GM12878 (cell line): ENCODE results near the gene SLC6A17. TPM values are rescaled to one million over a fixed set of nuclear protein-coding genes. Genes with fewer than 3 reads are reported as not detected.

ENCODE experiments used
- ATAC-seq: fragments of 200-7000 bp; cut with Tn5 transposase; 3 replicates; pipeline ENCODE4 v1.9.1; 2020; ENCODE audit warnings: mild to moderate bottlenecking, moderate library complexity
- BruUV-seq: library from RNA; stranded (reverse); fragments of 400-500 nt; replicated peaks from 2 replicates; lab custom pipeline; 2021; lab: Mats Ljungman, UMichigan
- CTCF ChIA-PET: fragments of 300-600 bp; sonication (Branson Sonifier 250); formaldehyde crosslinking; extraction: SDS; loops from one replicate; lab custom pipeline; 2021; ENCODE audit warnings: inconsistent platforms; lab: Yijun Ruan, JAX
- POLR2A ChIA-PET: fragments of 350-600 bp; formaldehyde crosslinking; extraction: SDS; loops from one replicate; lab custom pipeline; 2021; ENCODE audit warnings: inconsistent platforms; lab: Charles Lee
- RAD21 ChIA-PET: fragments of 300-600 bp; sonication (Branson Sonifier 250); formaldehyde crosslinking; loops from one replicate; lab custom pipeline; 2023; ENCODE audit warnings: antibody characterized with exemption; ENCODE audit not compliant: unreplicated experiment; lab: Charles Lee
- SMC1A ChIA-PET: fragments of 300-600 bp; sonication (Branson Sonifier 250); formaldehyde crosslinking; loops from one replicate; lab custom pipeline; 2023; ENCODE audit not compliant: unreplicated experiment, uncharacterized antibody; lab: Charles Lee
- DNase-seq: peaks from one replicate; pipeline ENCODE4 v3.0.0-alpha.2; 2011; ENCODE audit warnings: low read depth, low spot score
- FAIRE-seq: peaks from 3 replicates; lab custom pipeline; 2011; peaks lifted over from hg19 to GRCh38; lab: Jason Lieb, UNC
- H2AFZ ChIP-seq: 2 replicates; pipeline ENCODE4 v1.6.0; 2011; ENCODE audit warnings: low read depth, low read length, control low read depth; ENCODE audit not compliant: control insufficient read depth
- H3K27ac ChIP-seq: 2 replicates; pipeline ENCODE4 v1.5.1; 2011; ENCODE audit warnings: control low read depth; ENCODE audit not compliant: control insufficient read depth, insufficient read depth
- H3K27me3 ChIP-seq, 2 experiments: replicated peaks in 1 of 2; 2 replicates each; pipeline versions ENCODE4 v1.6.0 to v1.6.1; 2011; ENCODE audit warnings: low read length in 1 of 2; ENCODE audit not compliant: control insufficient read depth in 2 of 2, insufficient read depth in 2 of 2
- H3K36me3 ChIP-seq, 2 experiments: 2 replicates each; pipeline ENCODE4 v1.5.1; 2011; ENCODE audit warnings: low read length in 1 of 2; ENCODE audit not compliant: control insufficient read depth in 2 of 2, insufficient read depth in 2 of 2
- H3K4me1 ChIP-seq: 2 replicates; pipeline ENCODE4 v1.6.1; 2011; ENCODE audit warnings: mild to moderate bottlenecking, low read length, moderate library complexity, mixed read lengths; ENCODE audit not compliant: control insufficient read depth, insufficient read depth
- H3K4me2 ChIP-seq: 2 replicates; pipeline ENCODE4 v1.6.0; 2011; ENCODE audit warnings: control low read depth; ENCODE audit not compliant: control insufficient read depth, insufficient read depth
- H3K4me3 ChIP-seq: fragments of 200-600 bp; sonication (generic); 2 replicates; pipeline ENCODE4 v1.5.1; 2016
- H3K79me2 ChIP-seq: 2 replicates; pipeline ENCODE4 v1.6.0; 2011; ENCODE audit warnings: low read length; ENCODE audit not compliant: control insufficient read depth, insufficient read depth
- H3K9ac ChIP-seq: 2 replicates; pipeline ENCODE4 v1.8.0; 2011; ENCODE audit warnings: low read length, control low read depth, mixed read lengths; ENCODE audit not compliant: control insufficient read depth, insufficient read depth
- H3K9me3 ChIP-seq: replicated peaks from 3 replicates; pipeline ENCODE4 v1.5.1; 2011; ENCODE audit warnings: mild to moderate bottlenecking, low read length; ENCODE audit not compliant: control insufficient read depth, insufficient read depth
- H4K20me1 ChIP-seq: 2 replicates; pipeline ENCODE4 v1.6.0; 2011; ENCODE audit not compliant: control insufficient read depth, insufficient read depth
- BRCA1 ChIP-seq: IDR thresholded peaks from 2 replicates; pipeline ENCODE4 v1.6.1; 2011; ENCODE audit warnings: low read depth, low read length, improper control_type of control experiment
- CBFB ChIP-seq: IDR thresholded peaks from 2 replicates; pipeline ENCODE4 v1.6.1; 2016; ENCODE audit warnings: antibody characterized with exemption, low read depth
- ESRRA ChIP-seq: IDR thresholded peaks from 2 replicates; pipeline ENCODE4 v1.6.1; 2012; ENCODE audit warnings: mild to moderate bottlenecking, low read length, improper control_type of control experiment
- KLF5 ChIP-seq: fragments of 450-650 bp; IDR thresholded peaks from 2 replicates; pipeline ENCODE4 v1.6.1; 2014; ENCODE audit warnings: mild to moderate bottlenecking; ENCODE audit not compliant: partially characterized antibody
- NBN ChIP-seq: fragments of 450-650 bp; IDR thresholded peaks from 2 replicates; pipeline ENCODE4 v1.6.1; 2016
- NFYB ChIP-seq: IDR thresholded peaks from 2 replicates; pipeline ENCODE4 v1.6.1; 2011; ENCODE audit warnings: low read depth, mild to moderate bottlenecking, low read length, improper control_type of control experiment, moderate library complexity; ENCODE audit not compliant: insufficient read depth
- PML ChIP-seq: IDR thresholded peaks from 2 replicates; pipeline ENCODE4 v1.6.1; 2012; ENCODE audit warnings: low read length, inconsistent platforms
- SKIL ChIP-seq: fragments of 450-650 bp; IDR thresholded peaks from 2 replicates; pipeline ENCODE4 v1.6.1; 2017; ENCODE audit warnings: mild to moderate bottlenecking, low read depth, inconsistent platforms; ENCODE audit not compliant: poor library complexity, severe bottlenecking
- SMAD1 ChIP-seq: fragments of 450-650 bp; IDR thresholded peaks from 2 replicates; pipeline ENCODE4 v1.6.1; 2018; ENCODE audit warnings: mild to moderate bottlenecking, low read depth; ENCODE audit not compliant: partially characterized antibody
- STAT3 ChIP-seq: IDR thresholded peaks from 2 replicates; pipeline ENCODE4 v1.6.1; 2011; ENCODE audit warnings: low read depth, low read length, improper control_type of control experiment
- ZBED1 ChIP-seq: IDR thresholded peaks from 2 replicates; pipeline ENCODE4 v1.6.1; 2016; ENCODE audit warnings: borderline replicate concordance
- ZNF207 ChIP-seq: fragments of 450-650 bp; IDR thresholded peaks from 2 replicates; pipeline ENCODE4 v1.6.1; 2014; ENCODE audit warnings: antibody characterized with exemption, mild to moderate bottlenecking, borderline replicate concordance
- WGBS: methylation state at CpG from one replicate; pipeline ENCODE4 v1.1.6; 2016; ENCODE audit warnings: low lambda C conversion rate; ENCODE audit not compliant: insufficient replicate concordance, insufficient coverage; ENCODE audit errors: missing lambda C conversion rate; 5-methylcytosine and 5-hydroxymethylcytosine counted together
- in situ Hi-C: fragments of 300-500 bp; cut with MboI; formaldehyde crosslinking; loops from 9 replicates; pipeline ENCODE4 v1.14.3; 2018; ENCODE audit warnings: mixed read lengths
- intact Hi-C: fragments of 100-400 bp; cut with micrococcal nuclease; formaldehyde crosslinking; loops from one replicate; pipeline ENCODE4 v1.14.2; 2022; ENCODE audit not compliant: unreplicated experiment
- polyA plus RNA-seq, 11 experiments: library from polyadenylated mRNA; depleted of rRNA in 4 of 11; unstranded in 6 of 11; stranded (reverse) in 5 of 11; fragments of >200 nt; fragmentation: Nextera tagmentation in 4 of 11; fragmentation: Illumina TruSeq in 1 of 11; extraction: Ambion mirVana in 4 of 11; extraction: Trizol in 1 of 11; gene quantifications; 1 replicate in 1 of 11; 2 replicates in 10 of 11; pipeline versions ENCODE4 v1.2.1 to v1.2.3, GENCODE V29; 2011 to 2016; ENCODE audit warnings: inconsistent platforms in 2 of 11, missing spikeins in 2 of 11, low read depth in 1 of 11
- total RNA-seq, 4 experiments: library from RNA; depleted of rRNA in 3 of 4; stranded (reverse); fragments of >200 nt in 3 of 4; fragmentation: Illumina TruSeq in 1 of 4; extraction: Trizol in 1 of 4; gene quantifications; 2 replicates each; pipeline versions ENCODE4 v1.2.1 to v1.2.3, GENCODE V29; 2013 to 2021
- TF ChIP-seq, protein P1 (sequence below): IDR thresholded peaks from 2 replicates; pipeline ENCODE4 v1.6.1; 2011; ENCODE audit warnings: mild to moderate bottlenecking, low read depth, low read length, moderate library complexity; ENCODE audit not compliant: insufficient replicate concordance

The SLC6A17 gene
- total and polyA plus RNA-seq, 10 of the 15 experiments (the other 5 are each of a cell fraction or from before 2014, with no cell fraction given) = not detected

DNA sequence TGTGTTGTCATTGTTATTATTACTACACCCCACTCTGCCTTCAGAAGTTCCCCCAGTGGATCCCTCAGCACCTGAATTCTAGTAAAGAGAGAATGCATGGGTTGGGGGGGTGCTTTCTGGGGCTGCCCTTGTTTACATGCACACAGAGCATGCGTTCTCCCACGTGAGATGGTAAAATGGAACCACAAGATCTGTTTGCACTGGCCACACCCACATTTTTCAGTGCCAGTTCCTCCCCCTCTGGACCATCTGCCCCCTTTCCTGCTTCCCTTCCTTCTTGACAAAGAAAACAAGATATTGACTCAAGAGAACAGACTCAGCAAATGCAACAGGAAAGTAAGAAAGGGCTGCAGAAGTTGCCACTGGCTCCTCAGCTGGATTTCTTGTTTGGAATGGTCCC lies 8.9 kb downstream of the SLC6A17 start:
- SMC1A ChIA-PET = interaction anchor here (0.7 kb wide), 1 partner anchor 15 kb away, joined by 3 read pairs; no protein-coding TSS in a partner anchor
- no peaks in the 10 kb centered on the region for H3K9me3 ChIP-seq
- in situ Hi-C loops = no loop called here
- DNase-seq (no peak), FAIRE-seq (no peak), ATAC-seq (no peak)
- RAD21 ChIA-PET = no interaction called here
- POLR2A ChIA-PET = no interaction called here
- no peak overlapping the region for H3K4me2 ChIP-seq
- CTCF ChIA-PET = no interaction called here
- no peaks in the 10 kb centered on the region for H3K36me3 ChIP-seq
- WGBS = 11% methylated on average over 2 of the region's 2 CpGs
- intact Hi-C loops = no loop called here
- H2AFZ ChIP-seq = no peak overlapping the region
- H4K20me1 ChIP-seq = no peaks in the 10 kb centered on the region
- H3K9ac ChIP-seq = no peak overlapping the region
- no peak for TF ChIP-seq ZBED1
- no peak for TF ChIP-seq ESRRA
- no peak for TF ChIP-seq PML
- TF ChIP-seq SMAD1 = no peak
- TF ChIP-seq, protein P1, sequence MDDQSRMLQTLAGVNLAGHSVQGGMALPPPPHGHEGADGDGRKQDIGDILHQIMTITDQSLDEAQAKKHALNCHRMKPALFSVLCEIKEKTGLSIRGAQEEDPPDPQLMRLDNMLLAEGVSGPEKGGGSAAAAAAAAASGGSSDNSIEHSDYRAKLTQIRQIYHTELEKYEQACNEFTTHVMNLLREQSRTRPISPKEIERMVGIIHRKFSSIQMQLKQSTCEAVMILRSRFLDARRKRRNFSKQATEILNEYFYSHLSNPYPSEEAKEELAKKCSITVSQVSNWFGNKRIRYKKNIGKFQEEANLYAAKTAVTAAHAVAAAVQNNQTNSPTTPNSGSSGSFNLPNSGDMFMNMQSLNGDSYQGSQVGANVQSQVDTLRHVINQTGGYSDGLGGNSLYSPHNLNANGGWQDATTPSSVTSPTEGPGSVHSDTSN = no peak
- no peak for TF ChIP-seq NBN
- no peak for TF ChIP-seq CBFB
- H3K4me1 ChIP-seq = no peaks in the 10 kb centered on the region
- no TSS peak for BruUV-seq
- peaks cover 0 to 1% of the 10 kb centered on the region in 2 experiments; a peak in 3 of 4 replicates for H3K27me3 ChIP-seq
- no peak overlapping the region for H3K27ac ChIP-seq
- H3K4me3 ChIP-seq = no peak overlapping the region
- H3K79me2 ChIP-seq = no peaks in the 10 kb centered on the region

DNA sequence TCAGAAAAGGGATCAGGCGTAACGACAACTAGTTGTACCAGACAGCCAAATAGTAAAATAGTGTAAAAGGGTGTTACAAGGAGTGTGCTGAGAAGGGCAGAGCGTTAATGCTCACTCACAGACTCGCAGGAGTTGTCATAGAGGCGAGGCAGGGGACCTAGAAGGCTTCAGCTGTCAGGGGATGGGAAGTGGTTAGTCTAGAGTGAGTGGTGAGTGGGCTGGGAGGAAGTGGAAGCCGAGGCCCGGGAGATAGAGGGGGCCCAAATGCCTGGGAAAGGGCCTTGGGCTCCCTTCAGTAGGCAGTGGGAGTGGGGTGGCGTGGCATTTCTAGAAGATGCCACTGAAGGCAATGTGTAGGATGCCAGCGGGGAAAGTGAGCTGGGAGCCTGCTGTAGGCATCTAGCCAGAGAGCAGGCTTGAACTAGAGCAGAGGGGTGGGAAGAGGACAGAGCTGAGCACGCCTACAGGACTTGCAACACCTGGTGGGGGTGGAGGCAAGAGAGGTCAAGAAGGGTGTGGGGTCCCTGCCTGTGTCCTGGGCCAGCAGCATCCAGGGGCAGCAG lies 10.3 kb downstream of the SLC6A17 start:
- Histone ChIP-seq H4K20me1 (no peaks in the 10 kb centered on the region), H3K9ac (no peak overlapping the region), H3K4me2 (no peak overlapping the region), H3K4me1 (no peaks in the 10 kb centered on the region), H3K4me3 (no peak overlapping the region), H3K27ac (no peak overlapping the region), H3K36me3 (no peaks in the 10 kb centered on the region), H2AFZ (no peak overlapping the region), H3K79me2 (no peaks in the 10 kb centered on the region), H3K9me3 (no peaks in the 10 kb centered on the region), H3K27me3 (peaks cover 0 to 3% of the 10 kb centered on the region in 2 experiments; a peak in 3 of 4 replicates)
- FAIRE-seq (no peak), ATAC-seq (no peak), DNase-seq (no peak)
- intact Hi-C loops (no loop called here), in situ Hi-C loops (no loop called here)
- CTCF ChIA-PET = interaction anchor here (0.6 kb wide), 1 partner anchor 82 kb away, joined by 3 read pairs; no protein-coding TSS in a partner anchor
- POLR2A ChIA-PET = no interaction called here
- 1% methylated on average over 10 of the region's 10 CpGs for WGBS
- RAD21 ChIA-PET = no interaction called here
- SMC1A ChIA-PET = no interaction called here
- BruUV-seq = no TSS peak
- no peak for TF ChIP-seq STAT3
- no peak for TF ChIP-seq KLF5
- TF ChIP-seq ZNF207 = no peak
- no peak for TF ChIP-seq SKIL
- TF ChIP-seq BRCA1 = no peak
- no peak for TF ChIP-seq NFYB
